Stimulated activated CD8-positive, alpha-beta memory T cell treated with anti-CD3 and anti-CD28 coated beads, Interleukin-15, amount 100 ng/mL, for 4 hours (primary cell): Measurements from ENCODE around the gene AKAP8L.
"Not testable (repeated sequence)": the region's sequence is repeated elsewhere in the genome, so short reads cannot be mapped to it uniquely, and the experiment has no call there.

ENCODE experiments used
- DNase-seq, 2 donors: peaks; one replicate each; pipeline ENCODE4 v3.0.0-alpha.2; 2020; ENCODE audit warnings: low read depth in 2 of 2

The AKAP8L gene

GRCh38 chr19:15421136-15421695 is 2.4 kb upstream of the AKAP8L start:
- DNase-seq: no peak

- DNase-seq: no peak
These were observed 731 bp upstream of the AKAP8L start for GRCh38 chr19:15419413-15420025.

- no peak for DNase-seq
These were observed 583 bp downstream of the AKAP8L start for GRCh38 chr19:15418231-15418578.

- DNase-seq: no peak
These were observed 1.1 kb downstream of the AKAP8L start for GRCh38 chr19:15417699-15418098.

GRCh38 chr19:15412832-15413231 is 6.0 kb downstream of the AKAP8L start:
- DNase-seq: no peak

GRCh38 chr19:15411351-15411750 is 7.4 kb downstream of the AKAP8L start:
- not testable (repeated sequence) for DNase-seq

GRCh38 chr19:15404780-15405211 is 14.0 kb downstream of the AKAP8L start:
- no peak for DNase-seq

GRCh38 chr19:15404097-15404779 is 14.6 kb downstream of the AKAP8L start:
- no peak for DNase-seq

GRCh38 chr19:15403151-15403531 is 15.6 kb downstream of the AKAP8L start:
- no peak for DNase-seq

GRCh38 chr19:15402411-15403150 is 16.2 kb downstream of the AKAP8L start:
- no peak for DNase-seq

- no peak for DNase-seq
These were observed 17.4 kb downstream of the AKAP8L start for GRCh38 chr19:15401397-15401710.

- DNase-seq: no peak
These were observed 18.0 kb downstream of the AKAP8L start for GRCh38 chr19:15400521-15401396.

- DNase-seq: no peak
These were observed 19.2 kb downstream of the AKAP8L start for GRCh38 chr19:15399635-15400034.

GRCh38 chr19:15399234-15399515 is 19.6 kb downstream of the AKAP8L start:
- DNase-seq: no peak

- no peak for DNase-seq
These were observed 20.1 kb downstream of the AKAP8L start for GRCh38 chr19:15398501-15399233.

- no peak for DNase-seq
These were observed 21.0 kb downstream of the AKAP8L start for GRCh38 chr19:15397782-15398181.

- DNase-seq: no peak
These were observed 21.6 kb downstream of the AKAP8L start for GRCh38 chr19:15397236-15397635.

GRCh38 chr19:15396436-15396835 is 22.4 kb downstream of the AKAP8L start:
- no peak for DNase-seq

GRCh38 chr19:15395251-15395650 is 23.5 kb downstream of the AKAP8L start:
- DNase-seq: not testable (repeated sequence)

- no peak for DNase-seq
These were observed 24.4 kb downstream of the AKAP8L start for GRCh38 chr19:15394426-15394825.

GRCh38 chr19:15393963-15394362 is 24.8 kb downstream of the AKAP8L start:
- DNase-seq: no peak
